ENCODE data around the gene MFRP. TPM values are rescaled to one million over a fixed set of nuclear protein-coding genes. Genes with fewer than 3 reads are reported as not detected.

Gene MFRP
- total RNA-seq, 1 experiment from 2014 or later, result not detected

DNA sequence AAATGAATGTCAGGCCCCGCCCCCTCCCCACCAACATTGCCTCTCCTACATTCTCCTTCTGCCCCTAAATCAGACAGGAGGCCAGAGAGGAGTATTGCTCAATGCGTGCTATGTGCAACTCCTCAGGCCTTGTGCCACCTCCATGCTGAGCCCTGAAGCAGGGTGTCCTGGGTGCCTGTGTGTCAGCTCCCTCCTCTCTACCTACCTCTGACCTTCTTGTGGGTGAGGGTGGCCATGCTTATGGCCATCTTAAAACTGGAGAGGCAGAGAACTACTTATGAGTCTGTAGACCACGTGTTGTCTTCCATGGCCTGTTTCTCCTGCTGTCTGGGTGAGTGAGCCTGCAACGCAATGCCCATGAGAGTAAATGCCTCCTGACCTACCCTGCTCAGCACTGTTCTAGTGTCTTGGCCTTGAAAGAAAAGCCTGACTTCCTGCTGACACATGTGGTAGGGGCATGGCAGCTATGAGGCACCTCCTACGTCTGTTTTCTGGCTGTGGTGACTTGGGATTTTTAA, 40.1 kb downstream of the MFRP start:
- POLR2A ChIA-PET, result interaction anchor here (1.0 to 1.6 kb wide), 3 partner anchors 9 to 14 kb away, joined by 3 to 8 read pairs (median 3); partner anchors contain the start of gene MCAM
- CTCF ChIA-PET, result interaction anchor here (0.6 to 2.9 kb wide), 18 partner anchors 10 to 1095 kb away, joined by 3 to 46 read pairs (median 4); partner anchors contain the start of genes C1QTNF5, CBL and MCAM
- peak; percentile 14; the same call in 1 of the 2 replicates for ATAC-seq
- Mint-ChIP-seq H3K27ac (peak overlapping the region; percentile 64; the same call in 1 of the 2 replicates), H3K36me3 (peaks cover 40% of the 10 kb centered on the region), H3K4me1 (peaks cover 14% of the 10 kb centered on the region), H3K9me3 (no peaks in the 10 kb centered on the region), H3K4me3 (no peak overlapping the region), H3K27me3 (ENCODE audit: low read depth) (no peaks in the 10 kb centered on the region)
- TF ChIP-seq E2F4 (CRISPR knock-in tag; IDR thresholded peaks at IDR 0.05; ENCODE audit: borderline replicate concordance, low read depth) (no peak), PRDM15 (CRISPR knock-in tag; IDR thresholded peaks at IDR 0.05) (no peak), SOX15 (CRISPR knock-in tag; IDR thresholded peaks at IDR 0.05) (no peak), ZNF219 (CRISPR knock-in tag; IDR thresholded peaks at IDR 0.05; ENCODE audit: borderline replicate concordance) (no peak), ATF1 (CRISPR knock-in tag; IDR thresholded peaks at IDR 0.05) (no peak)
- no peak for DNase-seq (ENCODE audit: low spot score)

- ATAC-seq (no peak), DNase-seq (ENCODE audit: low spot score) (no peak)
- H3K4me3 Mint-ChIP-seq, result no peak overlapping the region
- peak overlapping the region; percentile 82 for H3K27ac Mint-ChIP-seq
- POLR2A ChIA-PET, result interaction anchor here (1.0 to 1.6 kb wide), 2 partner anchors 12 to 15 kb away, joined by 3 read pairs; partner anchors contain the start of gene MCAM
- no peaks in the 10 kb centered on the region for H3K9me3 Mint-ChIP-seq
- CTCF ChIA-PET, result interaction anchor here (0.7 to 2.9 kb wide), 6 partner anchors 10 to 1094 kb away, joined by 3 to 46 read pairs (median 10); partner anchors contain the start of genes CBL and MCAM
- H3K36me3 Mint-ChIP-seq, result peaks cover 43% of the 10 kb centered on the region
- no peaks in the 10 kb centered on the region for H3K27me3 Mint-ChIP-seq (ENCODE audit: low read depth)
- H3K4me1 Mint-ChIP-seq, result peaks cover 14% of the 10 kb centered on the region
- TF ChIP-seq E2F1 (CRISPR knock-in tag; IDR thresholded peaks at IDR 0.05), result no peak
- no peak for TF ChIP-seq NFYB (CRISPR knock-in tag; conservative IDR thresholded peaks at IDR 0.05; ENCODE audit: low read depth)
- TF ChIP-seq ZNF219 (CRISPR knock-in tag; IDR thresholded peaks at IDR 0.05; ENCODE audit: borderline replicate concordance), result no peak
- TF ChIP-seq, protein P1, sequence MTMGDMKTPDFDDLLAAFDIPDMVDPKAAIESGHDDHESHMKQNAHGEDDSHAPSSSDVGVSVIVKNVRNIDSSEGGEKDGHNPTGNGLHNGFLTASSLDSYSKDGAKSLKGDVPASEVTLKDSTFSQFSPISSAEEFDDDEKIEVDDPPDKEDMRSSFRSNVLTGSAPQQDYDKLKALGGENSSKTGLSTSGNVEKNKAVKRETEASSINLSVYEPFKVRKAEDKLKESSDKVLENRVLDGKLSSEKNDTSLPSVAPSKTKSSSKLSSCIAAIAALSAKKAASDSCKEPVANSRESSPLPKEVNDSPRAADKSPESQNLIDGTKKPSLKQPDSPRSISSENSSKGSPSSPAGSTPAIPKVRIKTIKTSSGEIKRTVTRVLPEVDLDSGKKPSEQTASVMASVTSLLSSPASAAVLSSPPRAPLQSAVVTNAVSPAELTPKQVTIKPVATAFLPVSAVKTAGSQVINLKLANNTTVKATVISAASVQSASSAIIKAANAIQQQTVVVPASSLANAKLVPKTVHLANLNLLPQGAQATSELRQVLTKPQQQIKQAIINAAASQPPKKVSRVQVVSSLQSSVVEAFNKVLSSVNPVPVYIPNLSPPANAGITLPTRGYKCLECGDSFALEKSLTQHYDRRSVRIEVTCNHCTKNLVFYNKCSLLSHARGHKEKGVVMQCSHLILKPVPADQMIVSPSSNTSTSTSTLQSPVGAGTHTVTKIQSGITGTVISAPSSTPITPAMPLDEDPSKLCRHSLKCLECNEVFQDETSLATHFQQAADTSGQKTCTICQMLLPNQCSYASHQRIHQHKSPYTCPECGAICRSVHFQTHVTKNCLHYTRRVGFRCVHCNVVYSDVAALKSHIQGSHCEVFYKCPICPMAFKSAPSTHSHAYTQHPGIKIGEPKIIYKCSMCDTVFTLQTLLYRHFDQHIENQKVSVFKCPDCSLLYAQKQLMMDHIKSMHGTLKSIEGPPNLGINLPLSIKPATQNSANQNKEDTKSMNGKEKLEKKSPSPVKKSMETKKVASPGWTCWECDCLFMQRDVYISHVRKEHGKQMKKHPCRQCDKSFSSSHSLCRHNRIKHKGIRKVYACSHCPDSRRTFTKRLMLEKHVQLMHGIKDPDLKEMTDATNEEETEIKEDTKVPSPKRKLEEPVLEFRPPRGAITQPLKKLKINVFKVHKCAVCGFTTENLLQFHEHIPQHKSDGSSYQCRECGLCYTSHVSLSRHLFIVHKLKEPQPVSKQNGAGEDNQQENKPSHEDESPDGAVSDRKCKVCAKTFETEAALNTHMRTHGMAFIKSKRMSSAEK (CRISPR knock-in tag; IDR thresholded peaks at IDR 0.05; ENCODE audit: borderline replicate concordance), result no peak
- TF ChIP-seq HMGA2 (CRISPR knock-in tag; IDR thresholded peaks at IDR 0.05), result no peak
- TF ChIP-seq PRDM15 (CRISPR knock-in tag; IDR thresholded peaks at IDR 0.05), result no peak
- TF ChIP-seq ETV6 (CRISPR knock-in tag; IDR thresholded peaks at IDR 0.05), result no peak
- no peak for TF ChIP-seq ZNF423 (CRISPR knock-in tag; IDR thresholded peaks at IDR 0.05)
- no peak for TF ChIP-seq E2F4 (CRISPR knock-in tag; IDR thresholded peaks at IDR 0.05; ENCODE audit: borderline replicate concordance, low read depth)
- TF ChIP-seq ZNF396 (CRISPR knock-in tag; IDR thresholded peaks at IDR 0.05; ENCODE audit: borderline replicate concordance), result no peak
- TF ChIP-seq, protein P2, sequence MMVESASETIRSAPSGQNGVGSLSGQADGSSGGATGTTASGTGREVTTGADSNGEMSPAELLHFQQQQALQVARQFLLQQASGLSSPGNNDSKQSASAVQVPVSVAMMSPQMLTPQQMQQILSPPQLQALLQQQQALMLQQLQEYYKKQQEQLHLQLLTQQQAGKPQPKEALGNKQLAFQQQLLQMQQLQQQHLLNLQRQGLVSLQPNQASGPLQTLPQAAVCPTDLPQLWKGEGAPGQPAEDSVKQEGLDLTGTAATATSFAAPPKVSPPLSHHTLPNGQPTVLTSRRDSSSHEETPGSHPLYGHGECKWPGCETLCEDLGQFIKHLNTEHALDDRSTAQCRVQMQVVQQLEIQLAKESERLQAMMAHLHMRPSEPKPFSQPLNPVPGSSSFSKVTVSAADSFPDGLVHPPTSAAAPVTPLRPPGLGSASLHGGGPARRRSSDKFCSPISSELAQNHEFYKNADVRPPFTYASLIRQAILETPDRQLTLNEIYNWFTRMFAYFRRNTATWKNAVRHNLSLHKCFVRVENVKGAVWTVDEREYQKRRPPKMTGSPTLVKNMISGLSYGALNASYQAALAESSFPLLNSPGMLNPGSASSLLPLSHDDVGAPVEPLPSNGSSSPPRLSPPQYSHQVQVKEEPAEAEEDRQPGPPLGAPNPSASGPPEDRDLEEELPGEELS (CRISPR knock-in tag; IDR thresholded peaks at IDR 0.05), result no peak
These were observed 40.7 kb downstream of the MFRP start for GRCh38 chr11:119305556-119306372.
